ENCODE results near the gene RASAL2. TPM values are rescaled to one million over a fixed set of nuclear protein-coding genes. Genes with fewer than 3 reads are reported as not detected.
A peak's percentile ranks its signal among the peaks of the same experiment; 100 is the strongest.

Gene RASAL2
- total and polyA plus RNA-seq, 2 of the 4 experiments (the other 2 are of a cell fraction) = 13.1 to 20.6 TPM

DNA sequence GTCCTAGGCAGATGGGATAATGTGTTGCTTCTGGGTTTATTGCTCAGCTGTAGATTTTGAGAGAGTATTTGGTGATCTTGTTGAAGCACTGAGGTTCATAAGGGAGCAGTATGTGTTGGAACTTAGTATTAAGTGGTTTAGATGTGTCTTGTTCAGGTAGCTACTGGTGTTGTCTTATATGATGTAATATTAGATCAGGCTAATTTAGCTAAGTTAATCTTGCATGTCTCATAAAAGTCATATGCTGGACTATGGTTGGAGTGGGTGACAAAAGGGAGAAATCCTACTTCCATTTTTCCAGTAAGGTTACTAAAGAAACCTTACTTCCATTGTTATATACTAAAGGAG is 206.4 kb downstream of the RASAL2 start:
- no peak overlapping the region for H3K4me3 ChIP-seq (ENCODE audit: insufficient read depth, low read depth, low read length)
- H4K20me1 ChIP-seq (ENCODE audit: insufficient read depth, low read length) = no peaks in the 10 kb centered on the region
- no TSS peak for BruUV-seq (replicated peaks)
- no peak overlapping the region for H4K8ac ChIP-seq (ENCODE audit: low read depth in 2 of 2, low read length in 2 of 2)
- ATAC-seq (ENCODE audit: low read depth) (no peak), DNase-seq (no peak)
- H3K4ac ChIP-seq (ENCODE audit: low read depth, low read length) = no peak overlapping the region
- dilution Hi-C loops (cut with HindIII; ENCODE audit: low sequenced_read_pairs, unreplicated experiment) = no loop called here
- H3K9me1 ChIP-seq (ENCODE audit: insufficient read depth, low read length) = no peaks in the 10 kb centered on the region
- H3K4me1 ChIP-seq (ENCODE audit: control insufficient read depth, insufficient read depth, low read length) = no peaks in the 10 kb centered on the region
- H3K79me1 ChIP-seq (ENCODE audit: low read depth in 1 of 2, low read length in 2 of 2) = peaks cover 7 to 14% of the 10 kb centered on the region in 2 experiments; a peak in 3 of 4 replicates
- H3K56ac ChIP-seq (ENCODE audit: extremely low read depth, insufficient read depth, low read length) = no peak overlapping the region
- intact Hi-C loops (cut with micrococcal nuclease) = no loop called here
- H3K27me3 ChIP-seq (ENCODE audit: control insufficient read depth, insufficient read depth, low read length) = no peaks in the 10 kb centered on the region
- no peak overlapping the region for H4K91ac ChIP-seq (ENCODE audit: insufficient read depth, low read depth, low read length)
- CTCF ChIA-PET = interaction anchor here (0.9 to 2.3 kb wide), 15 partner anchors 8 to 778 kb away, joined by 3 to 11 read pairs (median 5); no protein-coding TSS in a partner anchor
- no peak overlapping the region for H4K5ac ChIP-seq (ENCODE audit: low read depth, low read length)
- H2AK9ac ChIP-seq (replicated peaks; ENCODE audit: low read depth, low read length, poor library complexity) = no peak overlapping the region
- no peak overlapping the region for H2AK5ac ChIP-seq (ENCODE audit: low read depth, low read length)
- H3K4me2 ChIP-seq (ENCODE audit: low read depth, low read length) = peak overlapping the region; percentile 13; the same call in 1 of the 2 replicates
- in situ Hi-C loops (cut with MboI; ENCODE audit: low sequenced_read_pairs) = loop anchor here (10.0 kb wide), 1 partner anchor 204 kb away; no protein-coding TSS in a partner anchor
- no peak overlapping the region; the same call in 1 of the 2 replicates for H2BK20ac ChIP-seq (ENCODE audit: low read depth, low read length)
- H3K23ac ChIP-seq (ENCODE audit: low read depth, low read length) = no peak overlapping the region; the same call in 1 of the 2 replicates
- H2BK120ac ChIP-seq (ENCODE audit: low read depth, low read length) = no peak overlapping the region
- TF ChIP-seq MXI1 (IDR thresholded peaks at IDR 0.05; ENCODE audit: borderline replicate concordance, low read depth, low read length) (no peak), RAD21 (IDR thresholded peaks at IDR 0.05; ENCODE audit: low read length) (no peak), BHLHE40 (IDR thresholded peaks at IDR 0.05; ENCODE audit: low read depth, low read length) (no peak), RFX5 (IDR thresholded peaks at IDR 0.05; ENCODE audit: low read depth, low read length) (no peak), CEBPB (IDR thresholded peaks at IDR 0.05; ENCODE audit: low read depth, low read length) (no peak)
- TF ChIP-seq, protein P1, sequence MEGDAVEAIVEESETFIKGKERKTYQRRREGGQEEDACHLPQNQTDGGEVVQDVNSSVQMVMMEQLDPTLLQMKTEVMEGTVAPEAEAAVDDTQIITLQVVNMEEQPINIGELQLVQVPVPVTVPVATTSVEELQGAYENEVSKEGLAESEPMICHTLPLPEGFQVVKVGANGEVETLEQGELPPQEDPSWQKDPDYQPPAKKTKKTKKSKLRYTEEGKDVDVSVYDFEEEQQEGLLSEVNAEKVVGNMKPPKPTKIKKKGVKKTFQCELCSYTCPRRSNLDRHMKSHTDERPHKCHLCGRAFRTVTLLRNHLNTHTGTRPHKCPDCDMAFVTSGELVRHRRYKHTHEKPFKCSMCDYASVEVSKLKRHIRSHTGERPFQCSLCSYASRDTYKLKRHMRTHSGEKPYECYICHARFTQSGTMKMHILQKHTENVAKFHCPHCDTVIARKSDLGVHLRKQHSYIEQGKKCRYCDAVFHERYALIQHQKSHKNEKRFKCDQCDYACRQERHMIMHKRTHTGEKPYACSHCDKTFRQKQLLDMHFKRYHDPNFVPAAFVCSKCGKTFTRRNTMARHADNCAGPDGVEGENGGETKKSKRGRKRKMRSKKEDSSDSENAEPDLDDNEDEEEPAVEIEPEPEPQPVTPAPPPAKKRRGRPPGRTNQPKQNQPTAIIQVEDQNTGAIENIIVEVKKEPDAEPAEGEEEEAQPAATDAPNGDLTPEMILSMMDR (conservative IDR thresholded peaks at IDR 0.05; ENCODE audit: low read depth, low read length) = no peak
- TF ChIP-seq, protein P2, sequence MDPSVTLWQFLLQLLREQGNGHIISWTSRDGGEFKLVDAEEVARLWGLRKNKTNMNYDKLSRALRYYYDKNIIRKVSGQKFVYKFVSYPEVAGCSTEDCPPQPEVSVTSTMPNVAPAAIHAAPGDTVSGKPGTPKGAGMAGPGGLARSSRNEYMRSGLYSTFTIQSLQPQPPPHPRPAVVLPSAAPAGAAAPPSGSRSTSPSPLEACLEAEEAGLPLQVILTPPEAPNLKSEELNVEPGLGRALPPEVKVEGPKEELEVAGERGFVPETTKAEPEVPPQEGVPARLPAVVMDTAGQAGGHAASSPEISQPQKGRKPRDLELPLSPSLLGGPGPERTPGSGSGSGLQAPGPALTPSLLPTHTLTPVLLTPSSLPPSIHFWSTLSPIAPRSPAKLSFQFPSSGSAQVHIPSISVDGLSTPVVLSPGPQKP (IDR thresholded peaks at IDR 0.05; ENCODE audit: borderline replicate concordance, low read depth, low read length) = no peak
- TF ChIP-seq, protein P3, sequence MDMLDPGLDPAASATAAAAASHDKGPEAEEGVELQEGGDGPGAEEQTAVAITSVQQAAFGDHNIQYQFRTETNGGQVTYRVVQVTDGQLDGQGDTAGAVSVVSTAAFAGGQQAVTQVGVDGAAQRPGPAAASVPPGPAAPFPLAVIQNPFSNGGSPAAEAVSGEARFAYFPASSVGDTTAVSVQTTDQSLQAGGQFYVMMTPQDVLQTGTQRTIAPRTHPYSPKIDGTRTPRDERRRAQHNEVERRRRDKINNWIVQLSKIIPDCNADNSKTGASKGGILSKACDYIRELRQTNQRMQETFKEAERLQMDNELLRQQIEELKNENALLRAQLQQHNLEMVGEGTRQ (IDR thresholded peaks at IDR 0.05; ENCODE audit: low read depth, low read length) = no peak
- peak overlapping the region; percentile 43; the same call in 1 of the 2 replicates for H3K14ac ChIP-seq (replicated peaks; ENCODE audit: low read depth, low read length)
- no peaks in the 10 kb centered on the region for H3K36me3 ChIP-seq (ENCODE audit: control insufficient read depth, insufficient read depth, low read length)
- H3K9ac ChIP-seq (ENCODE audit: low read depth, low read length) = no peak overlapping the region; the same call in 1 of the 2 replicates
- H2BK5ac ChIP-seq (ENCODE audit: low read depth, low read length, poor library complexity, severe bottlenecking) = peak overlapping the region; percentile 50
- H3K9me3 ChIP-seq (ENCODE audit: control insufficient read depth, insufficient read depth, low read length) = no peaks in the 10 kb centered on the region
- H2BK15ac ChIP-seq (ENCODE audit: low read depth, low read length) = no peak overlapping the region
- H3K27ac ChIP-seq (ENCODE audit: insufficient read depth, low read length) = no peak overlapping the region
- no peak overlapping the region for H2AFZ ChIP-seq (replicated peaks; ENCODE audit: low read length, poor library complexity)
- POLR2A ChIA-PET (ENCODE audit: unreplicated experiment) = no interaction called here
- no peak overlapping the region for H3K18ac ChIP-seq (ENCODE audit: low read depth, low read length)
